Parathyroid adenoma (tissue), 2 donors: ENCODE results near the gene ADAMTS8.

ENCODE experiments used
- H2AFZ ChIP-seq: fragments of 300-600 bp; sonication (generic); one replicate; pipeline ENCODE4 v1.7.0; 2017; ENCODE audit warnings: antibody characterized with exemption, mild to moderate bottlenecking
- H3K27ac ChIP-seq: fragments of 300-600 bp; sonication (generic); one replicate; pipeline ENCODE4 v1.7.0; 2017
- H3K27me3 ChIP-seq: fragments of 300-600 bp; sonication (generic); one replicate; pipeline ENCODE4 v1.7.0; 2017; ENCODE audit warnings: low read length; ENCODE audit not compliant: control insufficient read depth, insufficient read depth
- H3K36me3 ChIP-seq: fragments of 300-600 bp; sonication (generic); one replicate; pipeline ENCODE4 v1.7.0; 2017; ENCODE audit warnings: low read length; ENCODE audit not compliant: control insufficient read depth, insufficient read depth
- H3K4me1 ChIP-seq: fragments of 300-600 bp; sonication (generic); one replicate; pipeline ENCODE4 v1.7.0; 2017; ENCODE audit warnings: control low read depth
- H3K4me2 ChIP-seq: fragments of 300-600 bp; sonication (generic); one replicate; pipeline ENCODE4 v1.7.0; 2017; ENCODE audit warnings: low read length
- H3K4me3 ChIP-seq: fragments of 300-600 bp; sonication (generic); one replicate; pipeline ENCODE4 v1.7.0; 2017; ENCODE audit warnings: low read depth, low read length
- H3K79me2 ChIP-seq: fragments of 300-600 bp; sonication (generic); one replicate; pipeline ENCODE4 v1.7.0; 2017; ENCODE audit warnings: control low read depth
- H3K9ac ChIP-seq: fragments of 300-600 bp; sonication (generic); one replicate; pipeline ENCODE4 v1.7.0; 2017; ENCODE audit warnings: mild to moderate bottlenecking
- H3K9me3 ChIP-seq: fragments of 300-600 bp; sonication (generic); one replicate; pipeline ENCODE4 v1.7.0; 2017; ENCODE audit warnings: low read length; ENCODE audit not compliant: control insufficient read depth
- CTCF ChIP-seq: fragments of 300-600 bp; sonication (generic); IDR thresholded peaks from one replicate; pipeline ENCODE4 v1.7.0; 2017; ENCODE audit warnings: antibody characterized with exemption, mild to moderate bottlenecking
- donor health status: primary hyperparathyroidism.

Gene ADAMTS8

GRCh38 chr11:130403967-130404366, 24.4 kb downstream of the ADAMTS8 start:
- H3K4me2 ChIP-seq = no peak overlapping the region
- no peak overlapping the region for H2AFZ ChIP-seq
- no peak for TF ChIP-seq CTCF
- H3K79me2 ChIP-seq = no peaks in the 10 kb centered on the region
- H3K4me3 ChIP-seq = no peak overlapping the region
- H3K27me3 ChIP-seq = no peaks in the 10 kb centered on the region
- H3K9ac ChIP-seq = no peak overlapping the region
- H3K4me1 ChIP-seq = no peaks in the 10 kb centered on the region
- no peaks in the 10 kb centered on the region for H3K9me3 ChIP-seq
- H3K36me3 ChIP-seq = no peaks in the 10 kb centered on the region
- H3K27ac ChIP-seq = no peak overlapping the region

- Histone ChIP-seq H3K27ac (no peak overlapping the region), H3K79me2 (no peaks in the 10 kb centered on the region), H3K9ac (no peak overlapping the region), H3K4me2 (no peak overlapping the region), H3K36me3 (no peaks in the 10 kb centered on the region), H3K9me3 (no peaks in the 10 kb centered on the region), H2AFZ (no peak overlapping the region), H3K4me3 (no peak overlapping the region), H3K4me1 (no peaks in the 10 kb centered on the region), H3K27me3 (no peaks in the 10 kb centered on the region)
- no peak for TF ChIP-seq CTCF
These were observed 25.1 kb downstream of the ADAMTS8 start for GRCh38 chr11:130403271-130403804.

GRCh38 chr11:130402570-130402969, 25.8 kb downstream of the ADAMTS8 start:
- H2AFZ ChIP-seq = no peak overlapping the region
- H3K79me2 ChIP-seq = no peaks in the 10 kb centered on the region
- no peak overlapping the region for H3K27ac ChIP-seq
- H3K9me3 ChIP-seq = no peaks in the 10 kb centered on the region
- H3K27me3 ChIP-seq = no peaks in the 10 kb centered on the region
- H3K4me2 ChIP-seq = no peak overlapping the region
- no peak for TF ChIP-seq CTCF
- no peaks in the 10 kb centered on the region for H3K4me1 ChIP-seq
- H3K9ac ChIP-seq = no peak overlapping the region
- no peaks in the 10 kb centered on the region for H3K36me3 ChIP-seq
- no peak overlapping the region for H3K4me3 ChIP-seq

- TF ChIP-seq CTCF = no peak
- no peak overlapping the region for H3K4me2 ChIP-seq
- no peaks in the 10 kb centered on the region for H3K79me2 ChIP-seq
- H3K9me3 ChIP-seq = no peaks in the 10 kb centered on the region
- H3K27me3 ChIP-seq = no peaks in the 10 kb centered on the region
- no peak overlapping the region for H3K9ac ChIP-seq
- no peaks in the 10 kb centered on the region for H3K36me3 ChIP-seq
- H2AFZ ChIP-seq = no peak overlapping the region
- H3K4me1 ChIP-seq = no peaks in the 10 kb centered on the region
- no peak overlapping the region for H3K27ac ChIP-seq
- H3K4me3 ChIP-seq = no peak overlapping the region
These were observed 27.5 kb downstream of the ADAMTS8 start for GRCh38 chr11:130400781-130401483.

- H3K27ac ChIP-seq = no peak overlapping the region
- no peaks in the 10 kb centered on the region for H3K27me3 ChIP-seq
- no peaks in the 10 kb centered on the region for H3K79me2 ChIP-seq
- H3K4me3 ChIP-seq = no peak overlapping the region
- H2AFZ ChIP-seq = no peak overlapping the region
- H3K4me2 ChIP-seq = no peak overlapping the region
- no peaks in the 10 kb centered on the region for H3K36me3 ChIP-seq
- no peak overlapping the region for H3K9ac ChIP-seq
- no peaks in the 10 kb centered on the region for H3K4me1 ChIP-seq
- H3K9me3 ChIP-seq = no peaks in the 10 kb centered on the region
- no peak for TF ChIP-seq CTCF
These were observed 29.2 kb downstream of the ADAMTS8 start for GRCh38 chr11:130399196-130399595.
